ENCODE results near the gene TSPAN16.
"Not testable (repeated sequence)": the region's sequence is repeated elsewhere in the genome, so short reads cannot be mapped to it uniquely, and the experiment has no call there.

TSPAN16 gene

GRCh38 chr19:11321191-11322126 lies 25.5 kb downstream of the TSPAN16 start:
- no peak for DNase-seq

DNA sequence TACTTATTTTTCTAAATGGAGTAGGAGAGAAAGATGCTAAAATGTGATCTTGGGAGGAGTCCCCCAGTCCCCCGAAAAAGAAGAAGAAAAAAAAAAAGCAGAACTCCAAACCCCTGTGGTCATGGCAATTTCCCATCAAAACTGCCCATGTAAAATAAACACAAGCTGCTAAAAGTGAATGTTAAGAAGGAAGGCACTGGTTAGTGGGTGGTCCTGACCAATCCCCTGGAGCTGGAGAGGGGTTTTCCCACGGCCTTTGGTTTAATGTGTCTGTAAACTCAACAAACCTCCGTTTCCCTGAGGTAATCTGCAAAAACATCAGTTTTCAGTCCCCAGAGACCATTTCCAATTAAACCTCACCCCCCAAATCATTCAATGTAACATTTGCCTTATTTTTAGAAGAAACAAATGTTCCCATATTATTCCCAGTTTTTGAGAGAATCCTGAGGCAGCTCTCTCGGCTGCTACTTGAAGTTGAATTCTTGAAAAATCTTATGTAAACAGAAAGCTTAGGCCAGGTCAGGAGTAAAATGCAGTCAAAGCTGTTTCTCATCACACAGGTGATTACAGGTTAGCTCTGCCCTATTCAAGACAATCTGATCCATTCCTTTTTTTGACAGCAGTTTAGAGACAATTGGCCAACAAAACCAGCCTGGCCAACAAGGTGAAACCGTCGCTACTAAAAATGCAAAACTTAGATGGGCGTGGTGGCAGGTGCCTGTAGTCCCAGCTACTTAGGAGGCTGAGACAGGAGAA lies 26.5 kb downstream of the TSPAN16 start:
- DNase-seq = no peak

GRCh38 chr19:11323601-11324078 lies 27.7 kb downstream of the TSPAN16 start:
- DNase-seq = no peak

- DNase-seq = peak; percentile 93
Measured at GRCh38 chr19:11324079-11324661, 28.2 kb downstream of the TSPAN16 start.

DNA sequence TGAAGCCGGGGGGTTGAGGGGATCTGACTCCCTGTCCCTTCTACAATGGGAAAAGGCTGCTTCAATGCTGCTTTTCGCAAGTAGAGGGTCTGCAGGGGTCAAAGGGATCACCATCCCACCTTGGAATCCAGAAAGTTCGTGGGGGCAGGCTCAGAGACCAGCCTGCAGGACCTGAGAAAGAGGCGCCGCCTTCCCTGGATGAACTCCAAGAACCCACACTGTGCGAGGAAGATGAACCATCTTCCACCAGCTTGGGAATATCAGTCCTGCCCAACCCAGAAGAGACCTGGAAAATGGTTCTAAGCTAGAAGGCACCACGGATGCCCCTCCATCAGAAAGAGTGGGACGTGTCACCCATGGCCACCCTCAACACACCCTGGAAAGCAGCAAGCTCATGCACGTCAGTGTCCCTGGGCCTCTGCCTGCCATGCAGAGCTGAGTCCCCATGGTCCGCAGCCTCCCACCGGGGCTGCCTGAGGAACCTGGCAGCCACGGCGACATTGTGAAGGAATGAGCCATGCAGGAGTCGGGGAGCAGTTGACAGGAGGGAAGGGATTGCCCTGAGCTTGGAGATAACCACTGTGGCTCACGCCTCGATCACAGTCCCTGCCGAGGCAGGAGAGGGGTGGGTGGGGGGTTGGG lies 28.9 kb downstream of the TSPAN16 start:
- no peak for DNase-seq

DNA sequence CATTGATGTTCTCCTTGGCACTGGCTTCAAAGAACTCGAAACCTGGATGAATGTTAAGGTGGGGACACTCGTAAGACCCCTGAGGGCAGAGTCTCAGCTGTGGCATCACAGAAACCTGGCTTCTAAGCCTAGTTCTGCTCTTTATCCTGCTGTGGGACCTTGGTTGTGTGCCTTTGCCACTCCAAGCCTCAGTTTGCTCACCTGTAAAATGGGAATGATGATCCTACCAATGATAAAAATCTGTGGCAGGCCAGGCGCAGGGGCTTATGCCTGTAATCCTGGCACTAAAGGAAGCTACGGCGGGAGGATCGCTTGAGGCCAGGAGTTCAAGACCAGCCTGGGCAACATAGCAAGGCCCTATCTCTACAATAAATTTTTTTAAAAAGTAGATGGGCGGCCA lies 29.6 kb downstream of the TSPAN16 start:
- DNase-seq = no peak

- DNase-seq = no peak
Measured at GRCh38 chr19:11330127-11330526, 34.2 kb downstream of the TSPAN16 start.

- peak; percentile 9 for DNase-seq
Measured at GRCh38 chr19:11331502-11331901, 35.5 kb downstream of the TSPAN16 start.

GRCh38 chr19:11332822-11333221 lies 36.9 kb downstream of the TSPAN16 start:
- DNase-seq = no peak

GRCh38 chr19:11333838-11334237 lies 37.9 kb downstream of the TSPAN16 start:
- DNase-seq = peak; percentile 22

DNA sequence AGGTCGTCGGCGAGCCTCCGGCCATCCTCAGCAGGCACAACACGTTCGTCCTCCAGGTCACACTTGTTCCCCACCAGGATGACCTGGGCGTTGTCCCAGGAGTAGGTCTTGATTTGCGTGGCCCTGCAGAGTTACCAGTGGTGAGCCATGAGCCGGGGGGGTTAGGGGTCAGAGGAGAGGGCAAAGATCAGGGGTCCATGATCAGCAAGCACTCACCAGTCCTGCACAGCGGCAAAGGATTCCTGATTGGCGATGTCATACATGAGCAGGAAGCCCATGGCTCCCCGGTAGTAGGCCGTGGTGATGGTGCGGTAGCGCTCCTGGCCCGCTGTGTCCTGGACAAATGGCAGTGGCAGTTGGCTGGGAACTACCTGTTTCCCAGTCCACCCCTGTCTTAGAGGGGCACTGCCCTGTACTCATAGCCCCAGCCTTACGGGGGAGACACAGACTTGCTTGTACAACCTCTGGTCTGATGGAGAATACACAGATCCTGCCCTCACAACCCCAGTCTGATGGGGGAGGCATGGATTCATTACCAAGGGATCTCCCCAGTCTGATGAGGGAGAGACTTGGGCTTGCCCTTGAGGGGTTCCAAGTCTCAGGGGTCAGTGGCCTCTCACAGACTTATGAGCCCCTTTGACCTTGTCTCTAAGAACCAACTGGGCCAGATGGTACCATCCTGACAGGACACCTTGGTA lies 39.6 kb downstream of the TSPAN16 start:
- no peak for DNase-seq

DNA sequence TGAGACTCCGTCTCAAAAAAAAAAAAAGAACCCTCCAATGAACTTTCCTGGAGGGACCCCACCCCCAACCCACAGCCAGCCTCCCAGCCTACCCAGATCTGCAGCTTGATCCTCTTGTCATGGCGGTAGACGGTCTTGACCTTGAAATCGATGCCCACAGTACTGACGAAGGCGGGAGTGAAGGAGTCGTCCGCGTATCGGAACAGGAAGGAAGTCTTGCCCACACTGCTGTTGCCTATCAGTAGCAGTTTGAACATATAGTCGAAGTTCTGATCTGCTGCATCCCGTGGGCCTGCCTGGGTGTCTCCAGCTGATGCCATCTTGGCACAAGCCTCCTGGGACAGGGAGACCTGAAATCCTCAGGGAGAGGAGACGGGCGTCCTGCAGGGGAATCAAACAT lies 41.1 kb downstream of the TSPAN16 start:
- no peak for DNase-seq

- DNase-seq = no peak
Measured at GRCh38 chr19:11338121-11338520, 42.2 kb downstream of the TSPAN16 start.

DNA sequence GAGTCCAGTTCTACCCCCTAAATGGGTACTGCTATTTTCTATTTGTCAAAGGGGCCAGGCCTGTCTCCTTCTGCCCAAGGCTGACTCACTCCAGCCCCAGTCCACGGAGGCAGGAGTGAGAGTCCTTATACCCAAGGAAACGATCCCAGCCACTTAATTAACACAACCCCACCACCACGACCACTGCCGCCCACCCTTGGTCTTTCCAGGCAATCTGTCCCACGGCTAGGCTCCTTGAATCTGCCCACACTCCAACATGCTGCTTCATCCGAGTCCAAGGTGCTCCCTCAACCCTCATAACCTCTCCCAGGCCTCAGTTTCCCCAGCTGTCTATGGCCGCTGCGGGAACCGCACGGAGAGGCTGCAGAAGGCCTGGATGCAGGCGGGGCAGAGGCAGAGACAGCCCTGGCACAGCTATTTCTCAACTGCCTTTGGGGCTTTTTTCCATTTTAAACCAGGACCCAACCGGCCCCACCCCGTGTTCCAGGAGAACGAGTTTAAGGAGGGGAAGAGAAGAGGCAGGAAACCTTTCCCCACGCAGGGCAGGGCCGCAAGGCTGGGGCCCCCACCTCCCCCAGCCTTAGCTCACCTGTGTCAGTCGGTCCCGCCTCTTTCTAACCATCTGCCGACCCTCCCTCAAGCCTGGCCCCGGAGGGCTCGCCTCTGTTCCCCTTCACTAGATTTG lies 42.8 kb downstream of the TSPAN16 start:
- no peak for DNase-seq

DNA sequence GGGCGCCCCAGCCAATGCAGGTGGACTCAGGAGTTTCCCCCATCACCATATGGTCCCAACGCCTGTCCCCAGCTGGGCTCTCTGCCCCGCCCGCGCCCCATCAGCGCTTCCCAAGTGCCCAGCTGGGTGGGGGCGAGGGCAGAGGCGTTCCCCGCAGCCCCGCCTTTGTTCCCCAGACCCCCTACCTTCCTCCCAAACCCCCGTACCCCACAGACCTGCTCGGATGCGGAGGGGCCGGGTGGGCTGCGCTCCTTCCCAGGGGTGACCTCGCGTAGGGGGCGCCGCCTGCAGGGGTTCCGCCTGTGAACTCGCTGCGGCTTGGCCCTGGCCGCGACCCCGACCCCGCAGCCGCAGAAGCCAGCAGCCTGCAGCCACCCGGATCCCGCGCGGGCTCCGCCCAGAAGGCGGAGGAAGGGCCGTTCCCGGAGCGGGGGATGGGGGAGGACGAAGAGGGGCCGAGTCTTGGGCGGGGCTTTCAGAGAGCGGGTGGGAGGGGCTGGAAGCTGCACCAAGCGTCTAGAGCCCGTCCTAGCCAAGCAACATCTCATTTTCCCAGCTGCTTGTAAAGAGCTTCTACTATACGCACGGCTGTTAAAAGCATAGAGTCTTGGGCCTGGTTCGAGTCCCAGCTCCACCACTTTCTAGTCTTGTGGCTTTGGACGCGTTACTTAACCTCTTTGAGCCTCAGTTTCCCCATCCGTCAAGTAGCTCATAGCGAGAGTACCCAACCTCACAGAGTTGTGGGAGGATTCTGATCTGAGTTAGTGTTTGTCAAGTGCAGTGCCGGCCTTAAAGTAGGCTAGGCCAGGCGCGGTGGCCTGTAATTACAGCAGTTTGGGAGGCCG lies 43.5 kb downstream of the TSPAN16 start, which contains the start of gene RAB3D:
Gene RAB3D (minus strand): TSS at position 404 of the 845 bp plus-strand sequence. CDS start 2,258 bp downstream, outside the sequence.
- peak; percentile 89 for DNase-seq

DNA sequence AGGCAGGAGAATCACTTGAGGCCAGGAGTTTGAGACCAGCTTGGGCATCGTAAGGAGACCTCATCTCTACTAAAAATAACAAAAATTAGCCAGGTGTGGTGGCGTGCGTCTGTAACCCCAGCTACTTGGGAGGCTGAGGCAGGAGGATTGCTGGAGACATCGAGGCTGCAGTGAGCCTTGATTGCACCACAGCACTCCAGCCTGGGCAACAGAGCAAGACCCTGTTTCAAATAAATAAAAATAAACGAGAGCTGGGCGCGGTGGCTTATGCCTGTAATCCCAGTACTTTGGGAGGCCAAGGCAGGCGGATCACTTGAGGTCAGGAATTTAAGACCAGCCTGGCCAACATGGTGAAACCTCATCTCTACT lies 44.1 kb downstream of the TSPAN16 start:
- not testable (repeated sequence) for DNase-seq

- no peak for DNase-seq
Measured at GRCh38 chr19:11342429-11342828, 46.5 kb downstream of the TSPAN16 start.

DNA sequence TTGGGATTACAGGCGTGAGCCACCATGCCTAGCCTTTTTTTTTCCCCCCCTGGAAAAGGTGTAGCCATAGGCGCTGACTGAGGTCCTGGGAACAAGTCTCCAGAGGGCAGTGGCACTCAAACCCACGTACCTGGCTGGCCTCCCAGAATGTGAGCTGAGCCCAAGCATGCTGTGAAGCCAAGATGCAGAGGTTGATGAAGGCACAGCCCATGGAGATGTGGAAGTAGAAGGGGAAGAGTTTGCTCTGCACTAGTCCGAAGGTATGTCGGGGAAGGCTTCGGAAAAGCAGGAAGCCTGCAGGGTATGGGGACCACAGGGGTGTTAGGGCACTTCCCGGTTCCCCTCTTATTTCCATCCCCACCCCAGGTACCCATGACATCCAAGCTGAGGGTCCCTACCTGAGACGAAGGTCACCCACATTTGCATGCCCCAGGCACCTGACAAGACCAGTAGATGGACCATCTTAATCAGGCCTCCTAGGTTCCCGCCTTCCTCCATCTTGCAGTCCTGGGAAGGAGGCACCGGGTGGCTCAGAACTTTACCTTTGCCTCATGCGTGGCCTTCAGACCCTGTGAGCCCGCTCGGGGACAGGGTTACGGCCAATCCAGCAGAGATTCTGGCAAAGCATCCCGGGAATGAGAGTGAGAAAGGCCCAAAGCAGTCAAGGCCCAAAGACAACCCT lies 49.3 kb downstream of the TSPAN16 start:
- no peak for DNase-seq

GRCh38 chr19:11346104-11346940 lies 50.4 kb downstream of the TSPAN16 start, which contains the start of the genes CCDC159 and TMEM205:
CCDC159 (plus strand) TSS chr19:11346519; CDS start chr19:11346607, 88 bp downstream.
TMEM205 (minus strand) TSS chr19:11346268; CDS start chr19:11345619, 649 bp downstream.
- peak; percentile 99 for DNase-seq
